Subcutaneous adipose tissue (tissue), 4 donors: Measurements from ENCODE around the gene MCEE. TPM values are rescaled to one million over a fixed set of nuclear protein-coding genes. Genes with fewer than 3 reads are reported as not detected.

Experiments used
- CTCF ChIP-seq: fragments of 450-650 bp; IDR thresholded peaks from one replicate; pipeline ENCODE4 v1.5.1; 2016; ENCODE audit warnings: low read depth, mild to moderate bottlenecking, control low read depth, antibody characterized with exemption, moderate library complexity
- total RNA-seq, 4 donors: library from RNA; depleted of rRNA; stranded (reverse); fragments of >200 nt; gene quantifications; one replicate each; pipeline ENCODE4 v1.1.0, GENCODE V29; 2016

Gene MCEE
- total RNA-seq, 4 donors from 2014 or later: 12.1 to 53.2 (median 21.1) TPM

GRCh38 chr2:71122387-71123298 is 7.4 kb downstream of the MCEE start:
- TF ChIP-seq CTCF: no peak

- no peak for TF ChIP-seq CTCF
Measured at GRCh38 chr2:71121479-71121878, 8.6 kb downstream of the MCEE start.

DNA sequence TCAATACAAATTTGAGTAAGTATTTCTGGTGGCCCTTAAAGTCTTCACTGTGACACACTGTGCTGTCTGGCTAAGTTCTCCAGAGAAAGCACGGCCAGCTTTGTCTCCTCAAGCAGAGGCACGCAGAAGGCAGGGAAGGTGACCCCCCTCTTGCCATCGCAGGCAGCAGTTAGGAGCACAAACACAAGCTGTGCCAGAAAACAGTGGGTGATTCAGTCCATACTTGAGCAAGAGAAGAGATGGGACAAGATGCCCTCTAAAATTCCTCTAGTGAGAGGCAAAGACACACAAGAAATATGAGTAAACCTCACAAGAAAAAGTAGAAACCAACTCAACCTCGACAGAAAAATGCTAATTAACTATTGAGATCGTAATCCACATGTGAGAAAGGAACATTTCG is 9.8 kb downstream of the MCEE start:
- TF ChIP-seq CTCF: no peak

DNA sequence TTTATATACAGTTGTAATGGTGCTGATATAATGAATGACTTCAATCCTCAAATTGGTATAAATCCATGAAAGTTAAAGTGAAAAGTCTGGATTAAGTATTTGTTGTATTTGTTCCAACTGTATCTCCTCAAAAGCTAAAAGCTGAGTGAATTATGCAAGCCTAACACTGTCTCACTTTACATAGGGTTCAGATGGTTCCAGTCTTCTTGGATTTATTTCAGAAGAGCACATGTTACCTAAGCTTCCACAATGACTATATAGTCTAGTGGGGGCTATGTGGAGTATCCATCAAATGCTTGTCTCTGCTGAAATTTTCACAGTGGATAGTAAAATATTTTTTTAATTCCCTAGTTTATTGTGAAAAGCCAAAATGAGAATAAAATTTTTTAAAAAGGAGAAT is 13.0 kb downstream of the MCEE start:
- no peak for TF ChIP-seq CTCF

- no peak for TF ChIP-seq CTCF
Measured at GRCh38 chr2:71113843-71114242, 16.2 kb downstream of the MCEE start.

GRCh38 chr2:71108091-71108490 is 21.9 kb downstream of the MCEE start:
- no peak for TF ChIP-seq CTCF

DNA sequence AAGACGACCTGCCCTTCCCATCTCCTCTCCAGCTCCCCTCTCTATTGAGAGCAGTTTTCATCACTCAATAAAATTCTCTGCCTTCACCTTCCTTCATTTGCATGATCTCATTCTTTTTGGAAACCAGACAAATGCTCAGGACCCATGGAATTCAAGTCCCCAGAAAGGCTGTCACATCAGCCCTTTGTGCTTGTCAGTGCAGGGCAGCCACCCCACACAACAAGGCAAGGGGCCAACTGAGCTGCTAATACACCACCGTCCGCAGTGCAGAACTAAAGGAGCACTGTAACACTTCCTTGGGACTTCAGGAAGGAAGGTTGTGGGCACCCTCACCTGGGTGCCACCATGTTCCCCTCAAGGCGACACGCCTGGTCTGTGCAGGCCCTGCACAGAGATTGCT is 26.2 kb downstream of the MCEE start:
- TF ChIP-seq CTCF: no peak
